ENCODE results near the gene C5orf58.

Gene C5orf58

GRCh38 chr5:170217831-170218230 lies 15.0 kb upstream of the C5orf58 start:
- H3K9ac ChIP-seq (ENCODE audit: low read length): no peak overlapping the region
- H2BK5ac ChIP-seq (ENCODE audit: low read length): no peak overlapping the region
- no peaks in the 10 kb centered on the region for H3K4me1 ChIP-seq (ENCODE audit: control insufficient read depth, low read depth, low read length)
- H3K36me3 ChIP-seq (ENCODE audit: control insufficient read depth, insufficient read depth, low read length): no peaks in the 10 kb centered on the region
- H3K27ac ChIP-seq (ENCODE audit: low read depth, low read length): no peak overlapping the region
- H2AK5ac ChIP-seq (ENCODE audit: low read length): no peak overlapping the region
- no peaks in the 10 kb centered on the region for H3K79me2 ChIP-seq (ENCODE audit: control insufficient read depth, insufficient read depth, low read length)
- no peak overlapping the region for H4K5ac ChIP-seq (ENCODE audit: low read length)
- no peak overlapping the region for H4K8ac ChIP-seq (ENCODE audit: low read depth, low read length)
- no peak for DNase-seq
- no peak overlapping the region for H3K4ac ChIP-seq (ENCODE audit: low read depth, low read length)
- no peak overlapping the region for H3K4me3 ChIP-seq (ENCODE audit: low read length)
- H3K23ac ChIP-seq (ENCODE audit: low read length): no peak overlapping the region
- H3K79me1 ChIP-seq (ENCODE audit: low read length): no peaks in the 10 kb centered on the region
- no peak overlapping the region for H2BK15ac ChIP-seq (replicated peaks; ENCODE audit: low read depth)
- H3K18ac ChIP-seq (ENCODE audit: low read length): no peak overlapping the region
- H3K4me2 ChIP-seq (ENCODE audit: low read length): no peak overlapping the region
- H3K27me3 ChIP-seq (ENCODE audit: insufficient read depth, low read length, poor library complexity): no peaks in the 10 kb centered on the region
- no peak overlapping the region for H2BK120ac ChIP-seq (ENCODE audit: low read depth, low read length)
- no CpG with 5 or more reads among the region's 5 CpGs for WGBS (ENCODE audit: extremely low coverage, insufficient coverage, low lambda C conversion rate)
- H3K56ac ChIP-seq (ENCODE audit: low read length): no peak overlapping the region

- no peak overlapping the region for H2BK120ac ChIP-seq (ENCODE audit: low read depth, low read length)
- H3K4me3 ChIP-seq (ENCODE audit: low read length): no peak overlapping the region
- no CpG with 5 or more reads among the region's 1 CpG for WGBS (ENCODE audit: extremely low coverage, insufficient coverage, low lambda C conversion rate)
Measured at GRCh38 chr5:170218726-170219125, 14.1 kb upstream of the C5orf58 start.

GRCh38 chr5:170219615-170220014 lies 13.2 kb upstream of the C5orf58 start:
- H3K56ac ChIP-seq (ENCODE audit: low read length): no peak overlapping the region
- no peak overlapping the region for H3K4me3 ChIP-seq (ENCODE audit: low read length)
- no peaks in the 10 kb centered on the region for H3K79me2 ChIP-seq (ENCODE audit: control insufficient read depth, insufficient read depth, low read length)
- H2BK120ac ChIP-seq (ENCODE audit: low read depth, low read length): no peak overlapping the region
- WGBS (ENCODE audit: extremely low coverage, insufficient coverage, low lambda C conversion rate): no CpG with 5 or more reads among the region's 2 CpGs
- no peak overlapping the region for H3K9ac ChIP-seq (ENCODE audit: low read length)
- DNase-seq: peak; percentile 31
- no peak overlapping the region for H3K23ac ChIP-seq (ENCODE audit: low read length)
- no peak overlapping the region for H2BK15ac ChIP-seq (replicated peaks; ENCODE audit: low read depth)
- no peaks in the 10 kb centered on the region for H3K36me3 ChIP-seq (ENCODE audit: control insufficient read depth, insufficient read depth, low read length)
- H3K4ac ChIP-seq (ENCODE audit: low read depth, low read length): no peak overlapping the region
- no peak overlapping the region for H4K5ac ChIP-seq (ENCODE audit: low read length)
- no peak overlapping the region for H3K27ac ChIP-seq (ENCODE audit: low read depth, low read length)
- no peak overlapping the region for H4K8ac ChIP-seq (ENCODE audit: low read depth, low read length)
- no peak overlapping the region for H2AK5ac ChIP-seq (ENCODE audit: low read length)
- H3K79me1 ChIP-seq (ENCODE audit: low read length): no peaks in the 10 kb centered on the region
- no peaks in the 10 kb centered on the region for H3K27me3 ChIP-seq (ENCODE audit: insufficient read depth, low read length, poor library complexity)
- H2BK5ac ChIP-seq (ENCODE audit: low read length): no peak overlapping the region
- no peak overlapping the region for H3K18ac ChIP-seq (ENCODE audit: low read length)
- H3K4me1 ChIP-seq (ENCODE audit: control insufficient read depth, low read depth, low read length): peaks cover 4% of the 10 kb centered on the region
- no peak overlapping the region for H3K4me2 ChIP-seq (ENCODE audit: low read length)

More at GRCh38 chr5:170218726-170219125, 14.1 kb upstream of the C5orf58 start:
- H4K5ac ChIP-seq (ENCODE audit: low read length): no peak overlapping the region
- no peak overlapping the region for H4K8ac ChIP-seq (ENCODE audit: low read depth, low read length)
- H3K79me1 ChIP-seq (ENCODE audit: low read length): no peaks in the 10 kb centered on the region
- no peak overlapping the region for H3K4me2 ChIP-seq (ENCODE audit: low read length)
- DNase-seq: no peak
- no peak overlapping the region for H2BK15ac ChIP-seq (replicated peaks; ENCODE audit: low read depth)
- H3K79me2 ChIP-seq (ENCODE audit: control insufficient read depth, insufficient read depth, low read length): no peaks in the 10 kb centered on the region
- H3K56ac ChIP-seq (ENCODE audit: low read length): no peak overlapping the region
- H3K4me1 ChIP-seq (ENCODE audit: control insufficient read depth, low read depth, low read length): peaks cover under 1% of the 10 kb centered on the region
- no peaks in the 10 kb centered on the region for H3K36me3 ChIP-seq (ENCODE audit: control insufficient read depth, insufficient read depth, low read length)
- no peaks in the 10 kb centered on the region for H3K27me3 ChIP-seq (ENCODE audit: insufficient read depth, low read length, poor library complexity)
- no peak overlapping the region for H3K4ac ChIP-seq (ENCODE audit: low read depth, low read length)
- H3K18ac ChIP-seq (ENCODE audit: low read length): no peak overlapping the region
- no peak overlapping the region for H2BK5ac ChIP-seq (ENCODE audit: low read length)
- H3K27ac ChIP-seq (ENCODE audit: low read depth, low read length): no peak overlapping the region
- H3K9ac ChIP-seq (ENCODE audit: low read length): no peak overlapping the region
- H3K23ac ChIP-seq (ENCODE audit: low read length): no peak overlapping the region
- no peak overlapping the region for H2AK5ac ChIP-seq (ENCODE audit: low read length)

- Histone ChIP-seq H3K18ac (ENCODE audit: low read length) (no peak overlapping the region), H3K79me1 (ENCODE audit: low read length) (no peaks in the 10 kb centered on the region), H2BK15ac (replicated peaks; ENCODE audit: low read depth) (no peak overlapping the region), H3K4me3 (ENCODE audit: low read length) (no peak overlapping the region), H2BK5ac (ENCODE audit: low read length) (no peak overlapping the region), H3K4ac (ENCODE audit: low read depth, low read length) (no peak overlapping the region), H3K36me3 (ENCODE audit: control insufficient read depth, insufficient read depth, low read length) (no peaks in the 10 kb centered on the region), H4K5ac (ENCODE audit: low read length) (no peak overlapping the region), H2AK5ac (ENCODE audit: low read length) (no peak overlapping the region), H3K4me2 (ENCODE audit: low read length) (no peak overlapping the region), H2BK120ac (ENCODE audit: low read depth, low read length) (no peak overlapping the region), H3K9ac (ENCODE audit: low read length) (no peak overlapping the region), H3K23ac (ENCODE audit: low read length) (no peak overlapping the region), H4K8ac (ENCODE audit: low read depth, low read length) (no peak overlapping the region), H3K56ac (ENCODE audit: low read length) (no peak overlapping the region), H3K27me3 (ENCODE audit: insufficient read depth, low read length, poor library complexity) (no peaks in the 10 kb centered on the region), H3K27ac (ENCODE audit: low read depth, low read length) (no peak overlapping the region), H3K4me1 (ENCODE audit: control insufficient read depth, low read depth, low read length) (peaks cover 4% of the 10 kb centered on the region), H3K79me2 (ENCODE audit: control insufficient read depth, insufficient read depth, low read length) (no peaks in the 10 kb centered on the region)
- no CpG with 5 or more reads among the region's 2 CpGs for WGBS (ENCODE audit: extremely low coverage, insufficient coverage, low lambda C conversion rate)
- DNase-seq: peak; percentile 18
Measured at GRCh38 chr5:170220191-170220590, 12.6 kb upstream of the C5orf58 start.

GRCh38 chr5:170221327-170221741 lies 11.5 kb upstream of the C5orf58 start:
- Histone ChIP-seq H3K4me3 (ENCODE audit: low read length) (no peak overlapping the region), H2BK15ac (replicated peaks; ENCODE audit: low read depth) (no peak overlapping the region), H2AK5ac (ENCODE audit: low read length) (no peak overlapping the region), H3K36me3 (ENCODE audit: control insufficient read depth, insufficient read depth, low read length) (no peaks in the 10 kb centered on the region), H3K79me1 (ENCODE audit: low read length) (no peaks in the 10 kb centered on the region), H3K9ac (ENCODE audit: low read length) (no peak overlapping the region), H3K56ac (ENCODE audit: low read length) (no peak overlapping the region), H3K27me3 (ENCODE audit: insufficient read depth, low read length, poor library complexity) (no peaks in the 10 kb centered on the region), H3K23ac (ENCODE audit: low read length) (no peak overlapping the region), H3K4me2 (ENCODE audit: low read length) (no peak overlapping the region), H2BK120ac (ENCODE audit: low read depth, low read length) (no peak overlapping the region), H4K8ac (ENCODE audit: low read depth, low read length) (no peak overlapping the region), H3K4ac (ENCODE audit: low read depth, low read length) (no peak overlapping the region), H3K79me2 (ENCODE audit: control insufficient read depth, insufficient read depth, low read length) (no peaks in the 10 kb centered on the region), H3K4me1 (ENCODE audit: control insufficient read depth, low read depth, low read length) (peaks cover 4% of the 10 kb centered on the region), H2BK5ac (ENCODE audit: low read length) (no peak overlapping the region), H4K5ac (ENCODE audit: low read length) (no peak overlapping the region), H3K27ac (ENCODE audit: low read depth, low read length) (no peak overlapping the region), H3K18ac (ENCODE audit: low read length) (no peak overlapping the region)
- DNase-seq: peak; percentile 88
- WGBS (ENCODE audit: extremely low coverage, insufficient coverage, low lambda C conversion rate): no CpG with 5 or more reads among the region's 6 CpGs

GRCh38 chr5:170223360-170223759 lies 9.4 kb upstream of the C5orf58 start:
- Histone ChIP-seq H3K79me2 (ENCODE audit: control insufficient read depth, insufficient read depth, low read length) (no peaks in the 10 kb centered on the region), H2BK5ac (ENCODE audit: low read length) (no peak overlapping the region), H3K27me3 (ENCODE audit: insufficient read depth, low read length, poor library complexity) (no peaks in the 10 kb centered on the region), H4K5ac (ENCODE audit: low read length) (no peak overlapping the region), H3K4me3 (ENCODE audit: low read length) (no peak overlapping the region), H4K8ac (ENCODE audit: low read depth, low read length) (no peak overlapping the region), H3K23ac (ENCODE audit: low read length) (no peak overlapping the region), H3K36me3 (ENCODE audit: control insufficient read depth, insufficient read depth, low read length) (no peaks in the 10 kb centered on the region), H3K4me2 (ENCODE audit: low read length) (no peak overlapping the region), H2AK5ac (ENCODE audit: low read length) (no peak overlapping the region), H3K4ac (ENCODE audit: low read depth, low read length) (no peak overlapping the region), H3K9ac (ENCODE audit: low read length) (no peak overlapping the region), H3K79me1 (ENCODE audit: low read length) (no peaks in the 10 kb centered on the region), H3K27ac (ENCODE audit: low read depth, low read length) (no peak overlapping the region), H2BK15ac (replicated peaks; ENCODE audit: low read depth) (no peak overlapping the region), H3K56ac (ENCODE audit: low read length) (no peak overlapping the region), H3K4me1 (ENCODE audit: control insufficient read depth, low read depth, low read length) (peaks cover 4% of the 10 kb centered on the region), H3K18ac (ENCODE audit: low read length) (no peak overlapping the region), H2BK120ac (ENCODE audit: low read depth, low read length) (no peak overlapping the region)
- DNase-seq: no peak

All from mesendoderm (in vitro differentiated cells).